Stimulated activated CD8-positive, alpha-beta memory T cell treated with anti-CD3 and anti-CD28 coated beads, Interleukin-2, amount 100 ng/mL, for 1 hour (primary cell): Measurements from ENCODE around the gene NAPSA.

Source experiments
- DNase-seq, 2 donors: peaks; one replicate each; pipeline ENCODE4 v3.0.0-alpha.2; 2020; ENCODE audit warnings: low read depth in 2 of 2

The NAPSA gene

GRCh38 chr19:50317115-50317514 lies 48.3 kb downstream of the NAPSA start:
- no peak for DNase-seq

GRCh38 chr19:50315773-50316448 lies 49.5 kb downstream of the NAPSA start:
- DNase-seq, result no peak

- DNase-seq, result no peak
Observed at GRCh38 chr19:50314724-50315708, 50.4 kb downstream of the NAPSA start.

- no peak for DNase-seq
Observed at GRCh38 chr19:50313812-50314536, 51.5 kb downstream of the NAPSA start.

DNA sequence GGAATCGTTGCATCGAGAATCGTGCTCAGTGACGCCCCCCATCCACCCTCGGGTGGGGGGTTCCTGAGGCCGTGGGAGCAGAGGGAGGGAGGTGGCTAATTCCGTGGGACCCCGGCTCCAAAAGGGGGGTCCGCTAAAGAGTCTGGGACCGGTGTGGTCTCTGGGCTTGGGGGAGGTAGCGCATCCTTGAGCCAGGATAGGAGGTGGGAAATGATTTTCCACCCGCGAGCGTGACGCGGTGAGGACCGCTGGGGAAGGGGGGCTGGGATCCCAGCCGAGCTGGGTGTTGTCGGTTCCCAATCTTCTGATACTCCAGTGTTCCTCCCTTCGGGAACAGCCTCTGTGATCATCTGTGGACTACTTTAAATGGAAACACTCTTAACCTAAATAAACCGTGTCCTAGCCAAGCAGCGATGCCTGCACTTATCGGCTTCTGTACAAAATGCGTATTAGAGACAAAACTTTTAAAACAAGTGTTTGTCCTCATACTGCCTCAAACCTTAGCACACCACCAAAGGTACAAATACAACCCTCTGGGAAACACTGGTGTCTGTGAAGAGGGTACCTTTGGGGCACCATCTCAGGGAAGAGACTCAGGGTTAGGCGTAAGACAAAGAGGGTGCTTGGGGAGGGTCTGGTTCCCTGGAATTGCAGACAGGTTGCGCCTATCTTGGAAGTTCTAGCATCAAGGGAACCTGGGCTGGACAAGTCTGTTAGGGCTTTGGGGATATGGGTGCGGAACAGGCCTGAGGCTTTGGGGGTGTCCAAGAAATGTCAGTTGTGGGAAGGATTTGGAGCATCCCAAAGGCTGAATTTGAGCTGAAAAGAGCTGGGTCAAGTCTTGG lies 52.2 kb downstream of the NAPSA start:
- no peak for DNase-seq

DNA sequence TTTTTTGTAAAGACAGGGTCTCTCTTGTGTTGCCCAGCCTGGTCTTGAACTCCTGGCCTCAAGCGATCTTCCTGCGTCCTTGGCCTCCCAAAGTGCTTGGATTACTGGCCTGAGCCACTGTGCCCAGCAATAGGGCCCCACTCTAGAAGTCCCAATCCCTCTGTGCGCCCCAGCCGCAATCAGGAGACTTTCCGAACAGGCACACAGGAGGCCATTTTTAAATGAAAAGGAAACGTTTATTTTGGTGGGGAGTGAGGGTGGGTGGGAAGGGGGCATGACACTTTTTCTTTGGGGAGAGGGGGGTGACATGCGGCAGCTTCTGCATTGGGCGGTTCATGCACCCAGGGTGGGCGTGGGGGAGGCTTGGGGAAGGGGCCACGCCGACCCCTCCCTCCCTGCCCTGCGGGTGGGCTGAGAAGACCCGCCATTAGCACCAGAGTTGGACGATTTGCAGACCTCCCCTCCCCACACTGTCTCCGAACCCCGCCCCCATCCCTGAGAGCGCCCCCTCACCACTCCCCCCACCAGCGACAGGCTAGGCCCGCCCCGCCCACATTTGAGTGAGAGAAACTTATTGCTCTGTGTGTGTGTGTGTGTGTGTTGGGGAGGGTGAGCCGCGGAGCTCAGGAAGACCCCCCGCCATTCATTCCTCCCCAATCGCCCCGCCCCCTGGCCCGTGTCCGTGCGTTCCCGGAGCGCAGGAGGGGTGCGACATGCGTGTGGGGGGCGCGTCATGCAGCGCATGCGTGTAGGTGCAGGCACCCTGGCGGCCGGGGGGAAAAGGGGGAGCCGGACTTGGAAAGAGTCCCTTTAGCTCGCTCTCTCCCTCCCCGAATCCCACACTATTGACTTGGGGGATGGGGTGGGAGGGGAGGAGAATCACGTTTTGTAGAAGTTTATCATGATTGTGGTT lies 53.5 kb downstream of the NAPSA start:
- DNase-seq, result no peak

GRCh38 chr19:50310759-50311465 lies 54.5 kb downstream of the NAPSA start:
- DNase-seq, result no peak

- DNase-seq, result no peak
Observed at GRCh38 chr19:50309396-50310125, 55.9 kb downstream of the NAPSA start.

- no peak for DNase-seq
Observed at GRCh38 chr19:50308991-50309390, 56.4 kb downstream of the NAPSA start.
